HCT116 (cell line): ENCODE results near the gene LGI2. TPM values are rescaled to one million over a fixed set of nuclear protein-coding genes. Genes with fewer than 3 reads are reported as not detected.

Experiments used
- ATAC-seq: fragments of 200-7000 bp; cut with Tn5 transposase; 2 replicates; pipeline ENCODE4 v1.9.1; 2020; ENCODE audit warnings: mild to moderate bottlenecking, moderate library complexity
- Bru-seq: library from RNA; stranded (reverse); fragments of 400-500 nt; gene quantifications from one replicate; lab custom pipeline; 2021; lab: Mats Ljungman, UMichigan
- BruChase-seq, 2 experiments: library from RNA; stranded (reverse); fragments of 400-500 nt; gene quantifications; one replicate each; lab custom pipeline; 2021; lab: Mats Ljungman, UMichigan
- BruUV-seq: library from RNA; stranded (reverse); fragments of 400-500 nt; replicated peaks from 2 replicates; lab custom pipeline; 2021; lab: Mats Ljungman, UMichigan
- CTCF ChIA-PET: fragments of 300-600 bp; sonication (Branson Sonifier 250); formaldehyde crosslinking; loops from one replicate; lab custom pipeline; 2021; ENCODE audit warnings: antibody characterized with exemption; lab: Charles Lee
- POLR2A ChIA-PET: fragments of 300-600, 350-600 bp; sonication (Branson Sonifier 250); formaldehyde crosslinking; loops from one replicate; lab custom pipeline; 2021; ENCODE audit warnings: antibody characterized with exemption; lab: Charles Lee
- RAD21 ChIA-PET, 2 experiments: fragments of 300-600 bp; sonication (Branson Sonifier 250); formaldehyde crosslinking; loops; one replicate each; lab custom pipeline; 2023; ENCODE audit warnings: low total read pairs in 2 of 2; ENCODE audit not compliant: uncharacterized antibody in 2 of 2, unreplicated experiment in 2 of 2, low non-redundant PET in 1 of 2; lab: Charles Lee
- DNase-seq: peaks from one replicate; pipeline ENCODE4 v3.0.0-alpha.2; 2010; ENCODE audit warnings: low read depth, low spot score
- H2AFZ ChIP-seq: fragments of 200-600 bp; shearing (Covaris generic), sonication (generic); 2 replicates; pipeline ENCODE4 v1.6.1; 2017; ENCODE audit warnings: low read depth, mixed run types, mixed read lengths, antibody characterized with exemption, low read length; ENCODE audit not compliant: poor library complexity, severe bottlenecking
- H3K27ac ChIP-seq: 2 replicates; pipeline ENCODE4 v1.5.1; 2012; ENCODE audit warnings: low read depth, low read length
- H3K27me3 ChIP-seq: fragments of 200-600 bp; sonication (generic); 2 replicates; pipeline ENCODE4 v1.6.1; 2016; ENCODE audit warnings: mixed run types, low read length, mixed read lengths; ENCODE audit not compliant: insufficient read depth
- H3K36me3 ChIP-seq, 2 experiments: fragments of 200-500 bp in 1 of 2; fragments of 200-600 bp in 1 of 2; sonication (Bioruptor generic) in 1 of 2; sonication (generic) in 1 of 2; 2 replicates each; pipeline versions ENCODE4 v1.5.1 to v1.6.1; 2014 to 2016; ENCODE audit warnings: low read length in 2 of 2, inconsistent platforms in 1 of 2, mixed read lengths in 1 of 2, mixed run types in 1 of 2; ENCODE audit not compliant: insufficient read depth in 2 of 2, control insufficient read depth in 1 of 2
- H3K4me1 ChIP-seq, 2 experiments: fragments of 200-600 bp in 1 of 2; sonication (generic) in 1 of 2; 2 replicates each; pipeline versions ENCODE4 v1.5.1 to v1.6.1; 2012 to 2017; ENCODE audit warnings: low read length in 2 of 2, inconsistent platforms in 1 of 2, mild to moderate bottlenecking in 1 of 2, mixed read lengths in 1 of 2, mixed run types in 1 of 2, moderate library complexity in 1 of 2; ENCODE audit not compliant: insufficient read depth in 2 of 2, control insufficient read depth in 1 of 2
- H3K4me2 ChIP-seq: fragments of 200-600 bp; sonication (generic); 2 replicates; pipeline ENCODE4 v1.6.1; 2017; ENCODE audit warnings: mixed run types, low read length, mixed read lengths
- H3K4me3 ChIP-seq, 2 experiments: fragments of 200-600 bp in 1 of 2; sonication (generic) in 1 of 2; replicated peaks in 1 of 2; 2 replicates each; pipeline ENCODE4 v1.5.1; 2011 to 2016; ENCODE audit warnings: low read length in 2 of 2, control low read depth in 1 of 2, low read depth in 1 of 2, mild to moderate bottlenecking in 1 of 2, mixed read lengths in 1 of 2, mixed run types in 1 of 2
- H3K79me2 ChIP-seq: fragments of 200-600 bp; sonication (generic); 2 replicates; pipeline ENCODE4 v1.6.1; 2017; ENCODE audit warnings: mild to moderate bottlenecking, mixed run types, low read length, moderate library complexity, mixed read lengths; ENCODE audit not compliant: insufficient read depth
- H3K9ac ChIP-seq: fragments of 200-600 bp; sonication (generic); 2 replicates; pipeline ENCODE4 v1.6.1; 2016; ENCODE audit warnings: low read length, mixed read lengths
- H3K9me2 ChIP-seq: fragments of 200-600 bp; sonication (generic), shearing (Covaris generic); 2 replicates; pipeline ENCODE4 v1.6.1; 2017; ENCODE audit warnings: mixed run types, mild to moderate bottlenecking, moderate library complexity; ENCODE audit not compliant: insufficient read depth
- H3K9me3 ChIP-seq, 2 experiments: fragments of 200-500 bp in 1 of 2; fragments of 200-600 bp in 1 of 2; sonication (Bioruptor generic) in 1 of 2; sonication (generic) in 1 of 2; 2 replicates each; pipeline ENCODE4 v1.6.1; 2014 to 2017; ENCODE audit warnings: low read length in 2 of 2, mixed read lengths in 2 of 2, inconsistent platforms in 1 of 2, low read depth in 1 of 2, mild to moderate bottlenecking in 1 of 2, mixed run types in 1 of 2, moderate library complexity in 1 of 2; ENCODE audit not compliant: control insufficient read depth in 1 of 2, insufficient read depth in 1 of 2
- H4K20me1 ChIP-seq: fragments of 200-600 bp; sonication (generic), shearing (Covaris generic); 2 replicates; pipeline ENCODE4 v1.6.1; 2017; ENCODE audit warnings: mixed run types, mild to moderate bottlenecking, moderate library complexity; ENCODE audit not compliant: insufficient read depth
- ATF3 ChIP-seq: IDR thresholded peaks from 2 replicates; pipeline ENCODE4 v1.6.1; 2012
- CEBPB ChIP-seq: IDR thresholded peaks from 2 replicates; pipeline ENCODE4 v1.6.1; 2012; ENCODE audit warnings: low read depth
- CTCF ChIP-seq, 3 experiments: fragments of 200-600 bp in 1 of 3; sonication (generic) in 1 of 3; IDR thresholded peaks in 2 of 3; conservative IDR thresholded peaks in 1 of 3; 2 replicates each; pipeline ENCODE4 v1.5.1; 2012 to 2017; ENCODE audit warnings: low read depth in 2 of 3, low read length in 2 of 3, antibody characterized with exemption in 1 of 3, borderline replicate concordance in 1 of 3, control low read depth in 1 of 3, mild to moderate bottlenecking in 1 of 3, mixed read lengths in 1 of 3, mixed run types in 1 of 3, moderate library complexity in 1 of 3; ENCODE audit not compliant: insufficient read depth in 1 of 3
- ELF1 ChIP-seq: IDR thresholded peaks from 2 replicates; pipeline ENCODE4 v1.6.1; 2012; ENCODE audit warnings: low read depth, borderline replicate concordance
- EZH2 ChIP-seq: fragments of 200-600 bp; sonication (generic); IDR thresholded peaks from 2 replicates; pipeline ENCODE4 v1.6.1; 2017; ENCODE audit warnings: antibody characterized with exemption, mixed run types
- EZH2phosphoT487 ChIP-seq: fragments of 200-600 bp; IDR thresholded peaks from 2 replicates; pipeline ENCODE4 v1.6.1; 2018; ENCODE audit warnings: antibody characterized with exemption, borderline replicate concordance
- FOSL1 ChIP-seq: IDR thresholded peaks from 2 replicates; pipeline ENCODE4 v1.6.1; 2012; ENCODE audit warnings: low read depth
- JUND ChIP-seq: IDR thresholded peaks from 2 replicates; pipeline ENCODE4 v1.6.1; 2012
- POLR2A ChIP-seq: IDR thresholded peaks from 2 replicates; pipeline ENCODE4 v1.7.0; 2011; ENCODE audit warnings: borderline replicate concordance; ENCODE audit not compliant: insufficient read depth, insufficient read length; ENCODE audit errors: extremely low read depth
- POLR2AphosphoS5 ChIP-seq: IDR thresholded peaks from 2 replicates; pipeline ENCODE4 v1.6.1; 2011; ENCODE audit warnings: mild to moderate bottlenecking, low read depth, low read length, moderate library complexity
- RAD21 ChIP-seq: IDR thresholded peaks from 2 replicates; pipeline ENCODE4 v1.6.1; 2012; ENCODE audit warnings: low read depth, mild to moderate bottlenecking
- SIN3A ChIP-seq: IDR thresholded peaks from 2 replicates; pipeline ENCODE4 v1.6.1; 2012; ENCODE audit warnings: low read depth
- TCF7L2 ChIP-seq: IDR thresholded peaks from 2 replicates; pipeline ENCODE4 v1.7.0; 2011; ENCODE audit warnings: borderline replicate concordance, inconsistent platforms; ENCODE audit not compliant: insufficient read depth, insufficient read length; ENCODE audit errors: extremely low read depth
- ZFX ChIP-seq: fragments of 450-650 bp; IDR thresholded peaks from 2 replicates; pipeline ENCODE4 v1.6.1; 2017
- ZNF274 ChIP-seq: fragments of 200-500 bp; sonication (Bioruptor generic); IDR thresholded peaks from 2 replicates; pipeline ENCODE4 v1.6.1; 2014; ENCODE audit warnings: mild to moderate bottlenecking, low read depth, low read length, inconsistent platforms
- intact Hi-C: fragments of 100-400 bp; cut with micrococcal nuclease; formaldehyde crosslinking; loops from 2 replicates; pipeline ENCODE4 v1.10.0; 2022
- long read RNA-seq: library from polyadenylated mRNA; unstranded; transcript quantifications from one replicate; pipeline ENCODE4 v2.0.0, GENCODE V29; 2021; ENCODE audit not compliant: unreplicated experiment
- polyA plus RNA-seq: library from polyadenylated mRNA; unstranded; fragments of >200 nt; gene quantifications from 2 replicates; pipeline ENCODE4 v1.2.1, GENCODE V29; 2012; ENCODE audit warnings: missing spikeins
- total RNA-seq: library from RNA; stranded (reverse); gene quantifications from one replicate; pipeline ENCODE4 v1.2.1, GENCODE V29; 2021; ENCODE audit not compliant: unreplicated experiment

Gene LGI2
- total RNA-seq, result not detected
- not detected in 2 replicates for polyA plus RNA-seq
- not detected for Bru-seq, nascent RNA
- not detected for BruChase-seq, experiment 1, labeled RNA remaining after a 6-hour chase
- not detected for BruChase-seq, experiment 2, labeled RNA remaining after a 2-hour chase
- long read RNA-seq, result 0 reads

GRCh38 chr4:25030277-25031076 is at the start of gene LGI2:
TSS of gene LGI2 (minus strand) at chr4:25030946. CDS start at chr4:25030693, 253 bp downstream.
- Histone ChIP-seq H4K20me1 (no peaks in the 10 kb centered on the region), H3K27ac (no peak within 1 kb of the TSS), H3K9ac (no peak within 1 kb of the TSS), H3K4me2 (no peak within 1 kb of the TSS), H3K9me2 (no peaks in the 10 kb centered on the region), H2AFZ (no peak within 1 kb of the TSS), H3K36me3 (no peaks in the 10 kb centered on the region), H3K9me3 (no peaks in the 10 kb centered on the region), H3K4me1 (no peaks in the 10 kb centered on the region), H3K4me3 (no peak within 1 kb of the TSS), H3K27me3 (peaks cover 51% of the 10 kb centered on the region), H3K79me2 (no peaks in the 10 kb centered on the region)
- intact Hi-C loops, result no loop called here
- DNase-seq (no peak), ATAC-seq (no peak)
- ChIA-PET RAD21 (no interaction called here), CTCF (no interaction called here), POLR2A (no interaction called here)
- TF ChIP-seq RAD21 (no peak), CTCF (IDR thresholded peaks at IDR 0.05 in 2 of 3, conservative IDR thresholded peaks at IDR 0.05 in 1 of 3; ENCODE audit: borderline replicate concordance in 1 of 3, insufficient read depth in 1 of 3, low read depth in 2 of 3, low read length in 2 of 3) (no peak), FOSL1 (no peak), EZH2 (no peak), ZFX (no peak), ELF1 (no peak)
- no TSS peak for BruUV-seq

GRCh38 chr4:25078523-25078922 is 47.8 kb upstream of the LGI2 start:
- Histone ChIP-seq H3K9me2 (no peaks in the 10 kb centered on the region), H3K9me3 (no peaks in the 10 kb centered on the region), H3K36me3 (no peaks in the 10 kb centered on the region), H3K4me1 (no peaks in the 10 kb centered on the region), H3K4me3 (no peak overlapping the region), H3K4me2 (no peak overlapping the region), H3K79me2 (no peaks in the 10 kb centered on the region), H3K9ac (no peak overlapping the region), H4K20me1 (no peaks in the 10 kb centered on the region), H3K27ac (no peak overlapping the region), H2AFZ (no peak overlapping the region), H3K27me3 (0 out of 2 replicates have a peak, but pooled peaks cover 4% of the 10 kb centered on the region)
- CTCF ChIA-PET, result no interaction called here
- BruUV-seq, result no TSS peak
- intact Hi-C loops, result no loop called here
- POLR2A ChIA-PET, result no interaction called here
- no peak for ATAC-seq
- RAD21 ChIA-PET, result no interaction called here
- no peak for DNase-seq
- TF ChIP-seq ZNF274, result no peak
- no peak for TF ChIP-seq CEBPB
- no peak for TF ChIP-seq TCF7L2
- no peak for TF ChIP-seq POLR2AphosphoS5
- TF ChIP-seq JUND, result no peak
- no peak for TF ChIP-seq SIN3A
- TF ChIP-seq POLR2A, result no peak
- no peak for TF ChIP-seq ATF3
- no peak for TF ChIP-seq CTCF (IDR thresholded peaks at IDR 0.05 in 2 of 3, conservative IDR thresholded peaks at IDR 0.05 in 1 of 3; ENCODE audit: borderline replicate concordance in 1 of 3, insufficient read depth in 1 of 3, low read depth in 2 of 3, low read length in 2 of 3)
- no peak for TF ChIP-seq ELF1
- no peak for TF ChIP-seq EZH2phosphoT487
- TF ChIP-seq FOSL1, result no peak
